GM12878 (cell line): ENCODE measurements around the gene CAMK2D. TPM values are rescaled to one million over a fixed set of nuclear protein-coding genes. Genes with fewer than 3 reads are reported as not detected.

Experiments
- ATAC-seq: fragments of 200-7000 bp; cut with Tn5 transposase; 3 replicates; pipeline ENCODE4 v1.9.1; 2020; ENCODE audit warnings: mild to moderate bottlenecking, moderate library complexity
- BruUV-seq: library from RNA; stranded (reverse); fragments of 400-500 nt; replicated peaks from 2 replicates; lab custom pipeline; 2021; lab: Mats Ljungman, UMichigan
- CTCF ChIA-PET: fragments of 300-600 bp; sonication (Branson Sonifier 250); formaldehyde crosslinking; extraction: SDS; loops from one replicate; lab custom pipeline; 2021; ENCODE audit warnings: inconsistent platforms; lab: Yijun Ruan, JAX
- POLR2A ChIA-PET: fragments of 350-600 bp; formaldehyde crosslinking; extraction: SDS; loops from one replicate; lab custom pipeline; 2021; ENCODE audit warnings: inconsistent platforms; lab: Charles Lee
- RAD21 ChIA-PET: fragments of 300-600 bp; sonication (Branson Sonifier 250); formaldehyde crosslinking; loops from one replicate; lab custom pipeline; 2023; ENCODE audit warnings: antibody characterized with exemption; ENCODE audit not compliant: unreplicated experiment; lab: Charles Lee
- SMC1A ChIA-PET: fragments of 300-600 bp; sonication (Branson Sonifier 250); formaldehyde crosslinking; loops from one replicate; lab custom pipeline; 2023; ENCODE audit not compliant: unreplicated experiment, uncharacterized antibody; lab: Charles Lee
- DNase-seq: peaks from one replicate; pipeline ENCODE4 v3.0.0-alpha.2; 2011; ENCODE audit warnings: low read depth, low spot score
- FAIRE-seq: peaks from 3 replicates; lab custom pipeline; 2011; peaks lifted over from hg19 to GRCh38; lab: Jason Lieb, UNC
- H2AFZ ChIP-seq: 2 replicates; pipeline ENCODE4 v1.6.0; 2011; ENCODE audit warnings: low read depth, low read length, control low read depth; ENCODE audit not compliant: control insufficient read depth
- H3K27ac ChIP-seq: 2 replicates; pipeline ENCODE4 v1.5.1; 2011; ENCODE audit warnings: control low read depth; ENCODE audit not compliant: control insufficient read depth, insufficient read depth
- H3K27me3 ChIP-seq, 2 experiments: replicated peaks in 1 of 2; 2 replicates each; pipeline versions ENCODE4 v1.6.0 to v1.6.1; 2011; ENCODE audit warnings: low read length in 1 of 2; ENCODE audit not compliant: control insufficient read depth in 2 of 2, insufficient read depth in 2 of 2
- H3K36me3 ChIP-seq, 2 experiments: 2 replicates each; pipeline ENCODE4 v1.5.1; 2011; ENCODE audit warnings: low read length in 1 of 2; ENCODE audit not compliant: control insufficient read depth in 2 of 2, insufficient read depth in 2 of 2
- H3K4me1 ChIP-seq: 2 replicates; pipeline ENCODE4 v1.6.1; 2011; ENCODE audit warnings: mild to moderate bottlenecking, low read length, moderate library complexity, mixed read lengths; ENCODE audit not compliant: control insufficient read depth, insufficient read depth
- H3K4me2 ChIP-seq: 2 replicates; pipeline ENCODE4 v1.6.0; 2011; ENCODE audit warnings: control low read depth; ENCODE audit not compliant: control insufficient read depth, insufficient read depth
- H3K4me3 ChIP-seq: fragments of 200-600 bp; sonication (generic); 2 replicates; pipeline ENCODE4 v1.5.1; 2016
- H3K79me2 ChIP-seq: 2 replicates; pipeline ENCODE4 v1.6.0; 2011; ENCODE audit warnings: low read length; ENCODE audit not compliant: control insufficient read depth, insufficient read depth
- H3K9ac ChIP-seq: 2 replicates; pipeline ENCODE4 v1.8.0; 2011; ENCODE audit warnings: low read length, control low read depth, mixed read lengths; ENCODE audit not compliant: control insufficient read depth, insufficient read depth
- H3K9me3 ChIP-seq: replicated peaks from 3 replicates; pipeline ENCODE4 v1.5.1; 2011; ENCODE audit warnings: mild to moderate bottlenecking, low read length; ENCODE audit not compliant: control insufficient read depth, insufficient read depth
- H4K20me1 ChIP-seq: 2 replicates; pipeline ENCODE4 v1.6.0; 2011; ENCODE audit not compliant: control insufficient read depth, insufficient read depth
- BMI1 ChIP-seq: fragments of 450-650 bp; IDR thresholded peaks from 2 replicates; pipeline ENCODE4 v1.6.1; 2016; ENCODE audit warnings: mild to moderate bottlenecking, moderate library complexity, borderline replicate concordance
- IKZF2 ChIP-seq, 2 experiments: fragments of 450-650 bp; IDR thresholded peaks; 2 replicates each; pipeline ENCODE4 v1.6.1; 2017; ENCODE audit warnings: mild to moderate bottlenecking in 2 of 2, moderate library complexity in 2 of 2
- MEF2B ChIP-seq: fragments of 450-650 bp; IDR thresholded peaks from 2 replicates; pipeline ENCODE4 v1.6.1; 2018; ENCODE audit warnings: mild to moderate bottlenecking, moderate library complexity; ENCODE audit not compliant: partially characterized antibody, poor library complexity, severe bottlenecking
- MLLT1 ChIP-seq: fragments of 450-650 bp; IDR thresholded peaks from 2 replicates; pipeline ENCODE4 v1.6.1; 2016; ENCODE audit warnings: mild to moderate bottlenecking
- MXI1 ChIP-seq: fragments of 150-350 bp; IDR thresholded peaks from 2 replicates; pipeline ENCODE4 v1.6.1; 2011; ENCODE audit warnings: low read depth, mild to moderate bottlenecking, inconsistent platforms, low read length, improper control_type of control experiment
- NKRF ChIP-seq: fragments of 450-650 bp; conservative IDR thresholded peaks from 2 replicates; pipeline ENCODE4 v1.6.1; 2017; ENCODE audit warnings: mild to moderate bottlenecking, moderate library complexity
- POLR2AphosphoS5 ChIP-seq: IDR thresholded peaks from 2 replicates; pipeline ENCODE4 v1.6.1; 2011; ENCODE audit warnings: mild to moderate bottlenecking, low read length, inconsistent platforms
- POU2F2 ChIP-seq: IDR thresholded peaks from 3 replicates; pipeline ENCODE4 v1.6.1; 2011; ENCODE audit warnings: low read depth, mild to moderate bottlenecking, low read length, borderline replicate concordance
- SIN3A ChIP-seq: IDR thresholded peaks from 2 replicates; pipeline ENCODE4 v1.6.1; 2012; ENCODE audit warnings: low read depth, low read length, improper control_type of control experiment
- SPI1 ChIP-seq: IDR thresholded peaks from 2 replicates; pipeline ENCODE4 v1.6.1; 2011; ENCODE audit warnings: low read depth, mild to moderate bottlenecking, low read length, moderate library complexity, borderline replicate concordance; ENCODE audit not compliant: insufficient read depth
- TAF1 ChIP-seq: IDR thresholded peaks from 2 replicates; pipeline ENCODE4 v1.6.1; 2011; ENCODE audit warnings: mild to moderate bottlenecking, low read depth, low read length, borderline replicate concordance
- WRNIP1 ChIP-seq: IDR thresholded peaks from 2 replicates; pipeline ENCODE4 v1.6.1; 2011; ENCODE audit warnings: low read depth, low read length, improper control_type of control experiment, borderline replicate concordance
- WGBS: methylation state at CpG from one replicate; pipeline ENCODE4 v1.1.6; 2016; ENCODE audit warnings: low lambda C conversion rate; ENCODE audit not compliant: insufficient replicate concordance, insufficient coverage; ENCODE audit errors: missing lambda C conversion rate; 5-methylcytosine and 5-hydroxymethylcytosine counted together
- in situ Hi-C: fragments of 300-500 bp; cut with MboI; formaldehyde crosslinking; loops from 9 replicates; pipeline ENCODE4 v1.14.3; 2018; ENCODE audit warnings: mixed read lengths
- intact Hi-C: fragments of 100-400 bp; cut with micrococcal nuclease; formaldehyde crosslinking; loops from one replicate; pipeline ENCODE4 v1.14.2; 2022; ENCODE audit not compliant: unreplicated experiment
- polyA plus RNA-seq, 11 experiments: library from polyadenylated mRNA; depleted of rRNA in 4 of 11; unstranded in 6 of 11; stranded (reverse) in 5 of 11; fragments of >200 nt; fragmentation: Nextera tagmentation in 4 of 11; fragmentation: Illumina TruSeq in 1 of 11; extraction: Ambion mirVana in 4 of 11; extraction: Trizol in 1 of 11; gene quantifications; 1 replicate in 1 of 11; 2 replicates in 10 of 11; pipeline versions ENCODE4 v1.2.1 to v1.2.3, GENCODE V29; 2011 to 2016; ENCODE audit warnings: inconsistent platforms in 2 of 11, missing spikeins in 2 of 11, low read depth in 1 of 11
- total RNA-seq, 4 experiments: library from RNA; depleted of rRNA in 3 of 4; stranded (reverse); fragments of >200 nt in 3 of 4; fragmentation: Illumina TruSeq in 1 of 4; extraction: Trizol in 1 of 4; gene quantifications; 2 replicates each; pipeline versions ENCODE4 v1.2.1 to v1.2.3, GENCODE V29; 2013 to 2021

CAMK2D gene
- total and polyA plus RNA-seq, 10 of the 15 experiments (the other 5 are each of a cell fraction or from before 2014, with no cell fraction given) = 6.9 to 88.5 (median 12.9) TPM

- ATAC-seq = peak; percentile 1
- TSS peak; percentile 42 for BruUV-seq
- Histone ChIP-seq H2AFZ (peak overlapping the region; percentile 67), H3K4me3 (peak overlapping the region; percentile 99), H3K4me1 (no peaks in the 10 kb centered on the region), H3K4me2 (peak overlapping the region; percentile 82), H3K27ac (peak overlapping the region; percentile 98), H3K79me2 (peaks cover 64% of the 10 kb centered on the region), H3K9me3 (no peaks in the 10 kb centered on the region; the same call in 2 of the 3 replicates), H3K9ac (peak overlapping the region; percentile 91), H3K36me3 (no peaks in the 10 kb centered on the region), H4K20me1 (no peaks in the 10 kb centered on the region), H3K27me3 (no peaks in the 10 kb centered on the region)
- ChIA-PET CTCF (interaction anchor here (0.9 to 3.5 kb wide), 5 partner anchors 77 to 365 kb away, joined by 3 to 35 read pairs (median 6); no protein-coding TSS in a partner anchor), SMC1A (interaction anchor here (0.7 to 3.5 kb wide), 17 partner anchors 8 to 365 kb away, joined by 3 to 60 read pairs (median 4); no protein-coding TSS in a partner anchor), RAD21 (interaction anchor here (0.6 to 3.5 kb wide), 21 partner anchors 63 to 365 kb away, joined by 3 to 72 read pairs (median 7); no protein-coding TSS in a partner anchor), POLR2A (interaction anchor here (0.6 to 2.3 kb wide), 4 partner anchors 118 to 196 kb away, joined by 4 to 7 read pairs (median 6); no protein-coding TSS in a partner anchor)
- no peak for FAIRE-seq
- TF ChIP-seq MXI1 = 0 out of 2 replicates have a peak, but pooled peaks have one; percentile 32
- TF ChIP-seq MEF2B = no peak
- TF ChIP-seq WRNIP1 = 0 out of 2 replicates have a peak, but pooled peaks have one; percentile 17
- 0 out of 2 replicates have a peak, but pooled peaks have one; percentile 14 for TF ChIP-seq SIN3A
- peak; percentile 52; the same call in 1 of the 2 replicates for TF ChIP-seq POLR2AphosphoS5
- 0 out of 2 replicates have a peak, but pooled peaks have one; percentile 33 for TF ChIP-seq MLLT1
- TF ChIP-seq IKZF2 (IDR thresholded peaks at IDR 0.05) = 0 out of 4 replicates have a peak, but pooled peaks of 1 of the 2 experiments have one; percentile 6
- no peak for TF ChIP-seq TAF1
- TF ChIP-seq POU2F2 = peak; percentile 39; the same call in 1 of the 3 replicates
- TF ChIP-seq BMI1 = no peak
- 0 out of 2 replicates have a peak, but pooled peaks have one; percentile 32 for TF ChIP-seq NKRF
- TF ChIP-seq SPI1 = peak; percentile 65; the same call in 1 of the 2 replicates
- 2% methylated on average over 22 of the region's 22 CpGs for WGBS
- in situ Hi-C loops = loop anchor here (5.0 kb wide), 1 partner anchor 193 kb away; no protein-coding TSS in a partner anchor
- no peak for DNase-seq
- intact Hi-C loops = loop anchor here (2.0 to 10.0 kb wide), 3 partner anchors 73 to 1475 kb away; partner anchors contain the start of gene TIFA
Observed at GRCh38 chr4:113760094-113760794, 1.3 kb downstream of the CAMK2D start.
